ENCODE data around the gene SULT1A1. TPM values are rescaled to one million over a fixed set of nuclear protein-coding genes. Genes with fewer than 3 reads are reported as not detected.

The SULT1A1 gene
- total and polyA plus RNA-seq, 2 of the 13 experiments (the other 11 are each of a cell fraction or from before 2014, with no cell fraction given) = 114 to 147 TPM

- Histone ChIP-seq H3K4me2 (ENCODE audit: low read depth, low read length) (peak overlapping the region; percentile 53), H3K27ac (ENCODE audit: extremely low read length, insufficient read depth, low read length) (no peak overlapping the region), H4K20me1 (ENCODE audit: insufficient read depth, low read length) (no peaks in the 10 kb centered on the region), H3K9me3 (ENCODE audit: low read length) (no peaks in the 10 kb centered on the region), H3K36me3 (replicated peaks in 1 of 2; ENCODE audit: control insufficient read depth in 1 of 2, insufficient read depth in 2 of 2, low read length in 2 of 2) (no peaks in the 10 kb centered on the region), H3K4me3 (replicated peaks in 1 of 3; ENCODE audit: insufficient read depth in 1 of 3, low read depth in 2 of 3, low read length in 3 of 3) (peak overlapping the region in 1 of 3 experiments; percentile 42; a peak in 2 of 6 replicates), H3K4me1 (ENCODE audit: insufficient read depth, low read length) (peaks cover 51% of the 10 kb centered on the region), H3K79me2 (ENCODE audit: insufficient read depth, low read length) (no peaks in the 10 kb centered on the region), H3K9ac (ENCODE audit: insufficient read depth, low read depth, low read length) (no peak overlapping the region), H3K27me3 (ENCODE audit: control insufficient read depth in 1 of 2, insufficient read depth in 2 of 2, low read length in 2 of 2) (no peaks in the 10 kb centered on the region; a peak in 1 of 5 replicates), H2AFZ (ENCODE audit: low read length) (no peak overlapping the region)
- WGBS (ENCODE audit: low lambda C conversion rate) = 20% methylated on average over 4 of the region's 4 CpGs
- DNase-seq (ENCODE audit: low spot score) = peak; percentile 82
- POLR2A ChIA-PET = interaction anchor here (1.1 to 3.7 kb wide), 4 partner anchors 8 to 79 kb away, joined by 4 to 20 read pairs (median 8); partner anchors contain the start of genes NUPR1, SGF29, SULT1A1 and SULT1A2
- intact Hi-C loops (cut with micrococcal nuclease; ENCODE audit: unreplicated experiment) = loop anchor here (10.0 kb wide), 1 partner anchor 73 kb away; no protein-coding TSS in a partner anchor
- CTCF ChIA-PET (ENCODE audit: low intra/inter-chr PET ratio, low total read pairs) = no interaction called here
- no peak for FAIRE-seq
- peak; percentile 49 for ATAC-seq
- in situ Hi-C loops (cut with HindIII; ENCODE audit: extremely low pct_ligation_motif_present, low pct_unique_long_range_greater_than_20kb) = no loop called here
- no TSS peak for BruUV-seq (replicated peaks)
- no peak for TF ChIP-seq ZNF407 (CRISPR knock-in tag; IDR thresholded peaks at IDR 0.05; ENCODE audit: not compliant biosample characterization)
- TF ChIP-seq MYPOP (CRISPR knock-in tag; IDR thresholded peaks at IDR 0.05) = no peak
- TF ChIP-seq SMAD9 (CRISPR knock-in tag; IDR thresholded peaks at IDR 0.05) = no peak
- TF ChIP-seq SPEN (CRISPR knock-in tag; IDR thresholded peaks at IDR 0.05; ENCODE audit: low read depth) = no peak
- no peak for TF ChIP-seq ZSCAN30 (CRISPR knock-in tag; IDR thresholded peaks at IDR 0.05)
- TF ChIP-seq ZBTB25 (CRISPR knock-in tag; IDR thresholded peaks at IDR 0.05) = no peak
- TF ChIP-seq TBX2 (CRISPR knock-in tag; IDR thresholded peaks at IDR 0.05; ENCODE audit: borderline replicate concordance) = 0 out of 2 replicates have a peak, but pooled peaks have one; percentile 32
- no peak for TF ChIP-seq ZUFSP (CRISPR knock-in tag; IDR thresholded peaks at IDR 0.05; ENCODE audit: borderline replicate concordance)
- no peak for TF ChIP-seq ZBTB2 (CRISPR knock-in tag; IDR thresholded peaks at IDR 0.05; ENCODE audit: low read depth)
Measured at GRCh38 chr16:28617874-28618273, 8.0 kb upstream of the SULT1A1 start.
